CD4-positive, alpha-beta T cell treated with Interleukin-2 at 100 ng/mL for 4 hours (primary cell): Measurements from ENCODE around the gene COMMD1.
"Not testable (repeated sequence)": the region's sequence is repeated elsewhere in the genome, so short reads cannot be mapped to it uniquely, and the experiment has no call there.

Source experiments
- DNase-seq: peaks from one replicate; pipeline ENCODE4 v3.0.0-alpha.2; 2020; ENCODE audit warnings: low spot score

Gene COMMD1

GRCh38 chr2:61924895-61925663 is 19.6 kb downstream of the COMMD1 start:
- no peak for DNase-seq

- no peak for DNase-seq
Observed at GRCh38 chr2:61926531-61927477, 21.3 kb downstream of the COMMD1 start.

GRCh38 chr2:61928826-61929461 is 23.5 kb downstream of the COMMD1 start:
- DNase-seq = no peak

GRCh38 chr2:61937098-61937497 is 31.6 kb downstream of the COMMD1 start:
- DNase-seq = no peak

- DNase-seq = no peak
Observed at GRCh38 chr2:61937886-61938285, 32.4 kb downstream of the COMMD1 start.

GRCh38 chr2:61938511-61938910 is 33.0 kb downstream of the COMMD1 start:
- DNase-seq = no peak

- no peak for DNase-seq
Observed at GRCh38 chr2:61943251-61943650, 37.8 kb downstream of the COMMD1 start.

- DNase-seq = no peak
Observed at GRCh38 chr2:61946666-61947065, 41.2 kb downstream of the COMMD1 start.

- no peak for DNase-seq
Observed at GRCh38 chr2:61948661-61949457, 43.4 kb downstream of the COMMD1 start.

GRCh38 chr2:61949458-61949713 is 43.9 kb downstream of the COMMD1 start:
- no peak for DNase-seq

GRCh38 chr2:61949714-61950560 is 44.5 kb downstream of the COMMD1 start:
- no peak for DNase-seq

GRCh38 chr2:61950571-61951315 is 45.3 kb downstream of the COMMD1 start:
- no peak for DNase-seq

GRCh38 chr2:61951881-61952280 is 46.4 kb downstream of the COMMD1 start:
- no peak for DNase-seq

- DNase-seq = no peak
Observed at GRCh38 chr2:61952288-61952687, 46.8 kb downstream of the COMMD1 start.

- DNase-seq = not testable (repeated sequence)
Observed at GRCh38 chr2:61954856-61955255, 49.4 kb downstream of the COMMD1 start.

- DNase-seq = no peak
Observed at GRCh38 chr2:61959381-61960293, 54.2 kb downstream of the COMMD1 start.

GRCh38 chr2:61961231-61961901 is 55.9 kb downstream of the COMMD1 start:
- DNase-seq = no peak

GRCh38 chr2:61962095-61962984 is 56.9 kb downstream of the COMMD1 start:
- DNase-seq = no peak
